HS-5 (cell line): Measurements from ENCODE around the gene CTSE.
"Not testable (repeated sequence)": the region's sequence is repeated elsewhere in the genome, so short reads cannot be mapped to it uniquely, and the experiment has no call there.

Experiments
- DNase-seq: peaks from one replicate; pipeline ENCODE4 v3.0.0-alpha.2; 2012; ENCODE audit warnings: low read depth

CTSE gene

DNA sequence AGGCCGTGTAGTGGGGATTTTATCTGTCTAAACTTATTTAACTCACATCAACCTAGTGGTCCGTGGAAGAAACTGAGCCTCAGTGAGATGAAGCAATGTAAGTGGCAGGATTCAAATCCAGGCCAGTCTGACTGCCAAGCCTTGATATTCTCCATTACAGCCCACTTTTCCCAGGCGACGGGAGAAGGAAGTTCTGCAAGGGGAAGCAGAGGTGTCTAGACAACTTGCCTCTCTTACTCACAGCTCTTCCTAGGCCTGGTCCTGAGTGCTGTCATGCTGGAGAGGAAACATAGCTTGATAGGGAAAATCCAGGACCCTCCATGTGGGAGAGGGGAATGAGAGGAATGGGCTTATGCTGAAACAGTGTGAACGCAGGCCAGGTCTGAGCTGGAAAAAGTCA is 9.1 kb downstream of the CTSE start:
- no peak for DNase-seq

DNA sequence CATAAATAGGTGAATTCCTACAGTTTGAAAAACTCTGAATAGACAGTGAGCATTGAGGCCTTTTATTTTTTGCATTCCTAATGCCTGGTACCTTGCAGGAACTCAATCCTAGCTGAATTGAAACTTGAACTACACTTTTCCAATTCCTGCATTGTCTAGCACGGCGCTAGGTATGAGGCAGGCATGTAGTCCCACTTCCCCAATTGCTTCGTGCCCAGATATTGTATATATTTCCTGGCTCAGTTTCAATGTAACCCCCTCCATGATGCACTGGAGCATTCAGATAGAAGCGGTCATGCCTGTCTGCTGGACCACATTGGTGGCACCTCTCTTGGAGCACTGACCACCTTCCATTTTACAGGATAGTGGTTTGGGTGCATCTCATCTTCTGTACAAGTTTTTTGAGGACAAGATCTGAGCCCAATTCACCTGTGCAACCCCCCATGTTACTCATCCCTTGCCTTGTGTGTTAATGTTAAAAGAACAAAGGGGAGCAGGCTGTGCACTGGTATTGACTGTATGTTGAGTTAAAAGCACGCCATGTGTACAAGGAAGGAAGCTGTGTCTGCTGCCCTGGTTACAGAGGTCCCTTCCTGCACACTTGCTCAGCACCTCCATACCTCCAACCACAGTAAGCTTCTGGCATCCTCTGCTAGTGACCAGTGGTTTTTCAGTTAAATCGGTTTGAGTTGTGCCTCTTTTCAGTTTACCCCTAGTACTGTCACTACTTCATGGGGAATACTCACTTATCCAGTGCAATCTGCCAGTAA is 10.5 kb downstream of the CTSE start:
- no peak for DNase-seq

DNA sequence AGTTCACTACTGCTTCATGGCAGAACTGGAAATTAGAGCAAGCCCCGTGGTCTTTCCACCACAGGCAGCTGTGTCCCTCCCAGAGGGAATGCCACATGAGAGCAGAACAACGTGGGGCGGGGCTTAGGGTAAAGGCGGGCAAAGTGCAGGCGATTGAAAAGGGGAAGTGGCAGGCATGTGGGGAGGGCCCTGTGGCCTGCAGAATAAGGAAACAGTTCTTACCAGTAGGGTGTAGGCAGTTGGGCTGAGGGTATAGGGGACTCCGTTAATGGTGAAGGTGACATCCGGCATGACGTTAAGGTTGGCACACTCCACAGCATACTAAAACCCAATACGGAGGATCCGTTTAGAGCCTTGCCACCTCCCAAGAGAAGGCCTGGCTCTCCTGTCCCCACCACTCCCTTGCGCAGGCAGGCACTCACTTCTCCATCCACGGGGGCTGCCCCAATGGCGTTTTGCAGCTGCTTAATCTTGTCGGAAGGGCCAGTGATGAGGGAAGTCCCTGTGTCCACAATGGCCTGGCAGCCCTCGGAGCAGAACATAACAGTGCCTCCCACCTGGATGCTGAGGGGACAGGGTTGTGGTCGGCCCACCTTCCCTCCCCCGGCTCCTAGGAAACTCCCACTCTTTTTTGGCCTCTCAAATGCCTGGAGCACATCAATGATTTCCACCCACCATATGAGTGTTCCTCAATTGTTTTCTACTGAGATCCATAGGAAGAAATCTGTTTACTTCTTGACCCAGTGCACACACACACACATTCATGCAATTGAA is 11.4 kb downstream of the CTSE start:
- DNase-seq = no peak

- DNase-seq = no peak
Measured at GRCh38 chr1:206011057-206011456, 12.6 kb downstream of the CTSE start.

- no peak for DNase-seq
Measured at GRCh38 chr1:206010060-206010459, 13.6 kb downstream of the CTSE start.

- DNase-seq = no peak
Measured at GRCh38 chr1:206006946-206007345, 16.7 kb downstream of the CTSE start.

DNA sequence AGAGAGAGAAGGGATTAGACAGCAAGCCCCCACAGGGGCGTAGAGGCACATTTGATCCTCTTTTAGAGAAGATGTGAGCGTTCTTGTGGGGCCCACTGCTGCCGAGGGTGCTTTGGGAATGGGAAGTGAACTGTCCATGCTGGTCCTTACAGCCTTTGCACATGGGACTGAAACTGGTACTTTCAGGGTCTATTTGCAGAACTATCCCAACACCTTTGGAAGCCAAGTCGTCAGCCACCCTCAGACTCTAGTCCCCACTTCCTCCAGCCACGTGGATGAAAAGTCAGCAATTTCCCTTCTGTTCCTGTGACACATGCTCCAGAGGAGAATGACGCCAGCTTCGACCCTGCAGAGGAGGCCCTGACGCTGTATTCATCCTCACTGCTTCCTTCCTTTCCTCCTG is 17.9 kb downstream of the CTSE start:
- DNase-seq = no peak

DNA sequence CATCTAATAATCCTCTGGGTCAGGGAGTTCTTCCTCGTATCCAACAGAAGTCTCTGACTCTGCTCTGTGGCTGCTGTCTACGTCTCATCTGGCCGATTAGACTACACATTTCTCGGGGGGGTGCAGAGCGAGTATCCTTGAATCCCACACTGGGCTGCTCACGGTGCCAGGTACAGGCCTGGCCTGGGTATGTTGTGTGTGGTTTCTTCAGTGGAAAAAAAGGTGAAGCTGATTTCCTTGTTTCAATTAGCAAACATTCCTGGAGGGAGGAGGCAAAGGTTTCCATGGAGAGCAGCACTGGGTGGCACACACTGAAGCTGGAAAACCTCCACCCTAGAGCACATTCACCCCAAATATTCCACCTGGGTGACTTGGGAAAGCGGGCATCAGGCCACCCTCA is 18.5 kb downstream of the CTSE start:
- no peak for DNase-seq

- DNase-seq = no peak
Measured at GRCh38 chr1:206004826-206005225, 18.9 kb downstream of the CTSE start.

DNA sequence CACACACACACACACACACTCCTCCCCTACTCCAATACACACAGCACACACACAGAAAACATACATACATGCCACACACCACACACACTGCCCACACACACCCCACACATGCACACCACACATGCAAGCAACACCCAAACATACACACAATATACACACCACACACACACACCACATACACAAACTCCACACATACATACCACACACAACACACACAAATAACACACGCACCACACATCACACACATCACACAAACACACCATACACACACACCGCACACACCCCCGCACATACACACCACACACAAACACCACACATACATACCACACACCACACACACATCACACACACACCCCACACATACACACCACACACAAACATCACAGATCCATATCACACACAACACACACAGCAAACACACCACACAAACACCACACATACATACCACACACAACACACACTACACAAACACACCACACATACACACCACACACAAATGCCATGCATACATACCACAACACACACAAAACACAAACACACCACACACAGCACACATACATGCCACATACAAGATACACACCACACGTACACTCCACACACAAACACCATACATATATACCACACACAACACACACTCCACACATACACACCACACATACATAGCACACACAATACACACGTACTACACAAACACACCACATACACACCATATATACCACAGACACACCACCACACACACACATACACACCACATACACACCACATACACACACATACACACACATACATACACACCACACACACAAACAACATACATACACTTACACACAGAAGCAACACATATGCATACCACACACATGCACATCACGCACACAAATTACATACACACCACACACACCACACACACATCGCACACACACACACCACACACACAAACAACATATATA is 19.6 kb downstream of the CTSE start:
- no peak for DNase-seq

DNA sequence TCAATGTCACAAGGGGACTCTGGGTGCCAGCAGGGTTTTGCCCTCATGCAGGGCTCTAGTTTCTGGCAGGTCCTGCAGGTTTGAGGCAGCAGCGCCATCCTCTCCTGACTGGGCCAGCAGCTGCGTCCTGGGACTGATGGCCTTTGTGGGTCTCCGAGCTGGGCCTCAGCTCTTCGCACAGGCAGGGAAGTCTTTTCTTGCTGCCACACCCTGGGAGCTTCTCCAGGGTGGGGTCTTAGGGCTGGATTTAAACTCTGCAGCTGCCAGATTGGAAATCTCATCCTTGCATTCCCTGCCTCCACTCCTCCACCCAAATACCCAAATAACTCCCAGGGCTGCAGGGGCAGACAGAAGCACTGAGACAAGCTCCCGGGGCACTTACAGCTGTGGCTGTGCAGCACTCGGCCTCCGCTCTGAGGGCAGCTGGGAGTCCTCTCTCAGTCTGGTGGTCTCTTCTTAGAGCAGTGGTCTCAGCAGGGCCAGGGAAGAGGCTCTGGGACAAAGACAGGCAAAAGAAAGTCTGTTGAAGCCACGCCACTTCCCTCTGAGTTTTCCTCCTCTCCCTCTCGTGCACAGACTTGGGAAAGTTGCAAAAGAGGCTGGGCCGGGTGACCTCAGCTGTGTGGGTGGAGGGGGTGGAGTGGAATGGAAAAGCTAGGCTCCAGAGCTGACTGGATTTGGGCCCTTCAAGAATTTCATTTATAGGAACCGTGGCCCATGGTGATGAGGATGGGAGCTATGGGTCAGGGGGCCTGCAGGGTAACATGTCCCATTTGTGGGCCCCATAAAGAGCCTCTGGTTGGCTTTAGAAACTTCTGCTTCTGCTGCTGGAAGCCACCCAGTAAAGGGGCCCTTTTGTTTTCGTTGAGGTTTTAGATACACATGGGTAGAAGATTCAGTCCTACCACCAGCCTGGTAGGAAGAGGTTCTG is 20.6 kb downstream of the CTSE start, which contains the start of gene RAB7B:
Gene RAB7B (minus strand): TSS at position 525 of the 931 bp plus-strand sequence. CDS start 9,260 bp downstream, outside the sequence.
- DNase-seq = no peak

GRCh38 chr1:206002160-206002559 is 21.5 kb downstream of the CTSE start:
- DNase-seq = no peak

- DNase-seq = peak; percentile 73
Measured at GRCh38 chr1:206001476-206001888, 22.2 kb downstream of the CTSE start.

DNA sequence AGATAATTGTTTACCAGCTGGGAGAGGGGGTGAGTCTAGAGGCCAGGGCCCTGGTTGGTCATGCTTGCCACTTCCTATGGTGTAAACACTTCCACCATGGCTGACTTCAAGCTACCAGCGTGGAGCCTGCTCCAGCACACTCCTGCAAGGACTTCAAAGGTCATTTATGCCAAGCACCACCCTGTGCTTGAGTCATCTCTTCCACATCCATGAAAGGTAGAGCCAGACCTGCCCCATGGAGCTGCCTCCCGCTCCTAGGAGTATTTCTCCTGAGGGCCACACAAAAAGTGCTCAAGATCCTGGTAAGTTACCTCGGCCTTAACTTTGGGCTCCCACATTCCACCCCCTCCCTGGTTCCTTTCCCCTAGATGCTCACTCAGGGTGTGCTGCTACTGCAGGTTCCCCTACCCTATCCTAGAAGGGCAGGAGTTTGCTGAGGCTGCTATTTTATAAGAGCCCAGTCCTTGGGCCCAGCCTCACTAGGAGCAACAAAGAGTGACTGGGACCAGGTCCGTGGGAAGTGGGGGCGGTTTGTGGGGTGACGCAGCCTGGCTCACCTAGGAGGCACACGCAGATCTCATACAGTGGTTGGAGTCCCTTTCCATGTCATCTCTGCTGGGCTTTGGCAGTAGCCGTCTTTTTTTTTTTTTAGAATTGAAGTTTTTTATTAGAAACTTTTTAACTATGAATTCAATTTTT is 22.9 kb downstream of the CTSE start:
- DNase-seq = no peak

DNA sequence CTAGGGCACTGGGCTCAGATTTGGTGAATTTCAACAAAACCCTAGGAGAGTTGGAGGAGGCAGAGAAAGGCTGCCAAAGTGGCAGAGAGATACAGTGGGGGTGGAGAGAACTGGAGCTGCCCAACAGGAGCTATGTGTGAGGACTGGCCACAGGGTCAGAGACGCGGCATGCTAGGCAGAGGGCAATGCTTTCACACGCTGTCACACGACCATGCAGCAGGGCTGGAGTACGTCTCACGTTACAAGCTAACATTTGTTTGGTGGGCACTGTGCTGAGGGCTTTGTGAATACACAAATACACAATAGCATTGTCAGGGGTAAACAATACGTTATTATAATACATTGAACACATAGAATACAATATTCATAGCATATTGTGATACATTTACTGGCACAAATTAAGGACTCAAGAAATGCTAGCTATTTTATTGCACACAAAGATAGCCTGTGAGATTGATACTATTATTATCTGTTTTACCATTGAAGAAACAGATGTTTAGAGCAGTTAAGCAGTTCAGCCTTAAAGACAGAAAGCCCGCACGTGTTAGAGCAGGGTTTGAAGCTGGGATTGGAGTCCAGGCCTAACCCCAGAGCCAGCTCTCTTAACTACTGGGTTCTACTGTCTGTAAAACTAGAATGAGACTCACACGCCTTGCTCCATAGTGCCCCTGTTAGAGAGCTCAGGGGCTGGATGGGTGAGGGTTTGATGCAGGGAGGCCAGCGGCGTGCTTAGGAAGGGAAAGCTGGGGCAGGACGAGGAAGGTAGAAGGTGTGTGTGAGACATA is 25.0 kb downstream of the CTSE start:
- DNase-seq = no peak

DNA sequence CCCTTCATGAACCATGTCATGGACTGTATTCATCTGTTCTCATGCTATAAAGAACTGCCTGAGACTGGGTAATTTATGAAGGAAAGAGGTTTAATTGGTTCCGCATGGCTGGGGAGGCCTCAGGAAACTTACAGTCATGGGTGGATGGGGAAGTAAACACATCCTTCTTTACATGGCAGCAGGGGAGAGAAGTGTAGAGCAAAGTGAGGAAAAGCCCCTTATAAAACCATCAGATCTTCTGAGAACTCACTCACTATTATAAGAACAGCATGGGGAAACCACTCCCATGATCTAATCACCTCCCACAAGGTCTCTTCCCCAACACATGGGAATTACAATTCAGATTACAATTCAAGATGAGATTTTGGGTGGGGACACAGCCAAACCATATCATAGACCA is 27.1 kb downstream of the CTSE start:
- not testable (repeated sequence) for DNase-seq

DNA sequence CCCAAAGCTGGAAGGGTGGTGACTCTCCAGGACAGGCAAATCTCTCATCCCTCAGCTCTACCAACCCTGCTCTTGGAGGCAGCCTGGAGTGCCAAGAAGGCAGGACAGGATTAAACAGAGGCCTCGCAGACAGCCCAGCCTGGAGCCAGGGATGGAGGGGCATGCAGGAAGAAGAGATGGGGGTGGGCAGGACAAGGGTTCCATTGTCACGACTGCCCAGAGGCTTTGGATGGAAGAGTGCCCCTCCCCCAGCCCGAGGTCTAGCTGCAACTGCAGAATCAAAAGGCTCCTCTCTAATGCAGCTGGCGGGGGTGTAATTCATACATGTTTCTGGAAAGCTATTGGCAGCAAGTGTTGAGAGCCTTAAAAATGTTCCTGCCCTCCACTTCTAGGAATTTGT is 29.3 kb downstream of the CTSE start:
- DNase-seq = no peak

DNA sequence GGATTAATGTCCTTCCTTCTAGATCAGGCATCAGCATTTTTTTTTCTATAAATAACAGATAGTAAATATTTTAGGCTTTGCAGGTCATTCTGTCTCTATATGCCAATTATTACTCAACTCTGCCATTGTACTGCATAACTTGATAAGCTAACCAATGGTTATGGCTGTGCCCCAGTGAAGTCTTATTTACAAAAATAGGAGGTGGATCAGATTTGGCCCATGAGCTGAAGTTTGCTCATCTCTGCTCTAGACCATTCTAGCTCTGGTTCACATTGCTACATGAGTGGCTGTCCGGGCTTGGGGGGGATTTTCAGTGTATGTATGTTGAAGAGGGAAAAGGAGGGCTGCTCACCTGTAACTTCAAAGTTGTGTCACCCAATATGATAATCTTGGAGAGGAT is 30.6 kb downstream of the CTSE start:
- DNase-seq = no peak

DNA sequence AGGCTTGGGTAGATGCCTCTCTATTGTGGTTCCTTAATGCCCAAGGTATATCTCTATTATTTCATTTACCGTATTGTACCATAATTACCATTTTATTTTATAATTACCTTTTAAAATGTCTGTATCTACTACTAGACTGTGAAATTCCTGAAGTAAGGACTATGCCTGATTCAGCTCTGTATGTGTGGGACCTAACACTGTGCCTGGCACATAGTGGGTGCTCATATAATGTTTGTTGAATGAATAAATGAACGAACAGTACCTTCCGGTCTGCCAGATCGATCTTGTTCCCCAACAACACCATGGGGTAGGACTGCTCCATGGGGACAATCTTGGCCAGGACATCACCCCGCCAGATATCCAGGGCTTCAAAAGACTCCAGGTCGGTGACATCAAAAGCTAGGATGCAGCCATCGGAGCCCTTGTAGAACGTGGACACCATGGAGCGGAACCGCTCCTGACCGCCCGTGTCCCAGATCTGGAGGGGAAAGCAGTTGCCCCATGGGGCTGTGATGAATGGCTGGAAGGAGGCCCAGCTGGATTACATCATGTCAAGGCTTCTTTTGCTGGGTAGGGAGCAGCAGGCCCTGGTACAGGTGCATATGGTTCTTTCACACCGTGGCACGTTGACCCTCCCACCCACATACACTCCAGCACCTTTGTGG is 31.3 kb downstream of the CTSE start:
- no peak for DNase-seq
